ENCODE measurements around the gene SNIP1. TPM values are rescaled to one million over a fixed set of nuclear protein-coding genes. Genes with fewer than 3 reads are reported as not detected.
"Not testable (repeated sequence)": the region's sequence is repeated elsewhere in the genome, so short reads cannot be mapped to it uniquely, and the experiment has no call there.

Gene SNIP1
- total RNA-seq, 4 donors from 2014 or later, result 9.0 to 46.9 (median 37.7) TPM

GRCh38 chr1:37519613-37520012, 34.5 kb downstream of the SNIP1 start:
- DNase-seq (ENCODE audit: low spot score in 2 of 2), result no peak
- H3K4me3 ChIP-seq, result no peak overlapping the region

GRCh38 chr1:37518929-37519328, 35.2 kb downstream of the SNIP1 start:
- 45 to 48% methylated on average over 15 of the region's 15 CpGs for WGBS, 2 donors
- H3K4me1 ChIP-seq; DNase-seq (ENCODE audit: low spot score in 2 of 2); H3K9me3 ChIP-seq; H3K27ac ChIP-seq; H3K27me3 ChIP-seq; H3K36me3 ChIP-seq: not testable (repeated sequence)
- peak overlapping the region in 1 of 4 donors; percentile 9 for H3K4me3 ChIP-seq

More at GRCh38 chr1:37519613-37520012, 34.5 kb downstream of the SNIP1 start:
- Histone ChIP-seq H3K4me1 (peaks cover 0 to 6% (median 2%) of the 10 kb centered on the region in 4 donors), H3K27ac (no peak overlapping the region), H3K36me3 (no peaks in the 10 kb centered on the region), H3K27me3 (no peaks in the 10 kb centered on the region), H3K9me3 (no peaks in the 10 kb centered on the region)
- TF ChIP-seq POLR2A (IDR thresholded peaks at IDR 0.05) (no peak), EP300 (IDR thresholded peaks at IDR 0.05) (no peak), CTCF (IDR thresholded peaks at IDR 0.05) (no peak)

- not testable (repeated sequence) for H3K27ac ChIP-seq; H3K9me3 ChIP-seq; DNase-seq (ENCODE audit: low spot score in 2 of 2); H3K4me3 ChIP-seq; H3K27me3 ChIP-seq; H3K36me3 ChIP-seq
- H3K4me1 ChIP-seq, result peaks cover 0 to 13% (median 7%) of the 10 kb centered on the region in 4 donors
- WGBS, 2 donors, result 97% methylated on average over 6 of the region's 31 CpGs; no CpG with 5 or more reads in 1 of the 2 donors
Measured at GRCh38 chr1:37518241-37518640, 35.9 kb downstream of the SNIP1 start.

GRCh38 chr1:37517569-37517968, 36.5 kb downstream of the SNIP1 start:
- Histone ChIP-seq H3K9me3 (no peaks in the 10 kb centered on the region), H3K27me3 (no peaks in the 10 kb centered on the region), H3K27ac (no peak overlapping the region), H3K4me3 (no peak overlapping the region), H3K4me1 (peaks cover 0 to 19% (median 8%) of the 10 kb centered on the region in 4 donors), H3K36me3 (peaks cover 0 to 6% (median 0%) of the 10 kb centered on the region in 3 donors)
- TF ChIP-seq POLR2A (IDR thresholded peaks at IDR 0.05), result no peak
- no peak for TF ChIP-seq EP300 (IDR thresholded peaks at IDR 0.05)
- TF ChIP-seq CTCF (IDR thresholded peaks at IDR 0.05), result no peak
- 61 to 69% methylated on average over 1 of the region's 1 CpG for WGBS, 2 donors
- no peak for DNase-seq (ENCODE audit: low spot score in 2 of 2)

- H3K4me1 ChIP-seq, result peaks cover 0 to 31% (median 8%) of the 10 kb centered on the region in 4 donors
- no peaks in the 10 kb centered on the region for H3K9me3 ChIP-seq
- no peak for DNase-seq (ENCODE audit: low spot score in 2 of 2)
- no peak for TF ChIP-seq POLR2A (IDR thresholded peaks at IDR 0.05)
- TF ChIP-seq EP300 (IDR thresholded peaks at IDR 0.05), result no peak
- no peak for TF ChIP-seq CTCF (IDR thresholded peaks at IDR 0.05)
- H3K27ac ChIP-seq, result peak overlapping the region; percentile 76 to 96 (median 93)
- WGBS, 2 donors, result 70 to 76% methylated on average over 18 of the region's 18 CpGs
- H3K27me3 ChIP-seq, result no peaks in the 10 kb centered on the region
- H3K36me3 ChIP-seq, result peaks cover 0 to 22% (median 0%) of the 10 kb centered on the region in 3 donors
- H3K4me3 ChIP-seq, result peak overlapping the region; percentile 56 to 71 (median 66)
Measured at GRCh38 chr1:37515185-37516034, 38.7 kb downstream of the SNIP1 start.

Data from tibial nerve (tissue), 4 donors.